Metanephros (tissue), 2 donors: Measurements from ENCODE around the gene KHDC3L. TPM values are rescaled to one million over a fixed set of nuclear protein-coding genes. Genes with fewer than 3 reads are reported as not detected.

ENCODE experiments used
- small RNA-seq: library from RNA; depleted of rRNA; stranded (forward); fragments of <200 nt; gene quantifications from one replicate; pipeline ENCODE3, GENCODE V24; 2014; ENCODE audit warnings: low replicate concordance
- total RNA-seq: library from RNA; depleted of rRNA; stranded (reverse); fragments of >200 nt; gene quantifications from one replicate; pipeline ENCODE4 v1.2.3, GENCODE V29; 2014

Gene KHDC3L, protein sequence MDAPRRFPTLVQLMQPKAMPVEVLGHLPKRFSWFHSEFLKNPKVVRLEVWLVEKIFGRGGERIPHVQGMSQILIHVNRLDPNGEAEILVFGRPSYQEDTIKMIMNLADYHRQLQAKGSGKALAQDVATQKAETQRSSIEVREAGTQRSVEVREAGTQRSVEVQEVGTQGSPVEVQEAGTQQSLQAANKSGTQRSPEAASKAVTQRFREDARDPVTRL
- not detected for total RNA-seq

DNA sequence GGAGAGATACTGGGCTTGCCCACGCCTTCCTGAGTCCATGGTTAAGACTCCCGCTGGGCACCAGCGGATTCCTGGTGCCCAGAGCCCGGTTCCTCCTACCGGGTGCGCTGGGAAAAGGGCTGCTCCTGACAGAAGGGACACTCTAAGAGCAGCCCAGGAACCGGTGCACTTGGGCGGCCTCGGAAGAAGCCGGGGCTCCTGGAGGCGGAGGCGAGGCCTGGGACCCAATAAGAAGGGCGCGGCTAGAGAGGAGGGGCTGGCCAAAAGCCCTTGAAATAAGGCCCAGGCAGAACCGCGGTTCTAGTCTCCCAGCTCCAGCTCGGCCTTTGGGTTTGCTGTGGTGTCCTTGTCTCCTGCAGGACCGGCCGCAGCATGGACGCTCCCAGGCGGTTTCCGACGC is at the start of gene KHDC3L:
TSS of gene KHDC3L (plus strand) at position 301 of the 400 bp plus-strand sequence. CDS start at position 373, 72 bp downstream.

DNA sequence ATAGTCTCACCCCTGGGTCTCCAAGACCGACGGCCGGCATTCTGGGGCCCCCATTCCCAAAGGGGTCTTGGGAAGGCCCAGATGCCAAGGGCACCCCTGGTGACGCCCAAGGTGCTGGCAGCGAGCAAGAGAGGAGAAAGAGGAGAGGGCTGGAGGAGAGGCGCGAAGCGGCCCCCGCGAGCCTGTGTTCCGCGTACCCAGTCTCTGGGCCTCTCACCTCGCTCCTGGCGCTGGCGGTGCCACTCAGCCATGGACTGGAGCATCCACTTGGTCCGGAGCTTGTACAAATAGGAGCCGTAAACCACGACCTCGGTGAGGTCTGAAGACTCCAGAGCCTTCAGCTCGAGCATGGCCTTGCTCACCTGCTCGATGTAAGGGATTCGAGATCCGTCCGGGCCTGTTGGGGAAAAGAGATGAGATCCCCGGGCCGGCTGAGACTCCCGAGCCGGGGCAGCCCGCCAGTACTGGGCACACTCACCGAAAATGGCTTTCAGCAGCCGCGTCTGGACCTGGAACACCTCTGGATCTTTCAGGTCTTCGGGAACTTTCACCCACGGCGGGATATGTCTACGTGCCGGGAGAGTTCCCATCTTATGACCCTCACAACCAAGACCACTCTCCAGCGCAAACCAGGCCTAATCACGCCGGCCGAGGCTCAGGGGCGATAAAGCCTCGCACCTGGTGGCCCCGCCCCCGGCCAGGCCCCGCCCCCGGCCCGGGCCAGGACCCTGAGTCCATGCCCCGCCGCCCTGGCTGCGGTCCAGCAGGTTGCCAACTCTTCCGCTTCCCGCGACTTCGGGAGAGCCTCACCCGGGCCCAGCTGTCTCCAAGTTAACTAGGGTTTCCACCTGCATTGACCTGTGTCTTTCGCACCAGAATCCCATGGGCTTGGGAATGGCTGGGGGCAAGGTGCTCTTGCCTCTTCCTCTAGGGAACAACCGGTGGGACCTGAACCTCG is 8.5 kb upstream of the KHDC3L start, which contains the start of gene DPPA5:
TSS of gene DPPA5 (minus strand) at position 641 of the 958 bp plus-strand sequence. CDS start at position 590, 51 bp downstream.

DNA sequence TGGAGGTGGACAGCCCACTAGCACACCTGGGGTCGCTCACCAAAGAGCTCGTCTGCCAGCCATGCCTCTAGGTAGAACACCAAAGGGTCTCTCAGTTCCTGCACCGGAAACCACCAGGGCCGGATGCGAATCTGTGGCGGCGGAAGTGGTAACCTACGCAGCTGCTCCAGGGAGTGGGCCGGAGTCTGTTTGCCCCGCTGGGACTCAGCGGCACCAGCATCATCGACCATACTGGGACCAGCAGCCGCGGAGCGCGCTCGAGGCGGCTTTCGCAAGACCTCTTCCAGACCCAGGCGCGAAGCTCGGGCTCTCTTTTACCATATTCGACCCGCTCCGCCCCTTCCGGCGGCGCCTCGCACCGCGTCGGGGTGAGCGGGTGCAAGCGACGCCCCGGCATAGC is 7.1 kb downstream of the KHDC3L start, which contains the start of gene OOEP:
TSS of gene OOEP (minus strand) at position 335 of the 400 bp plus-strand sequence. CDS start at position 230, 105 bp downstream.

GRCh38 chr6:73394577-73395354 is 32.3 kb downstream of the KHDC3L start, which contains the start of gene DDX43:
TSS of gene DDX43 (plus strand) at chr6:73394828. CDS start at chr6:73394906, 78 bp downstream.

Small RNAs within 50 kb of the gene (small RNA-seq; reads per million reads assigned to genes)
- gene RPL39P3, result 0.19 reads per million

Other genes starting within 250 kb of the KHDC3L start
- not detected for gene KHDC1L, start 137.2 kb upstream of the KHDC3L start, total RNA-seq
- gene KHDC1, start 99.5 kb upstream of the KHDC3L start, total RNA-seq, result 4.5 TPM
- not detected for gene DPPA5, start 8.4 kb upstream of the KHDC3L start, total RNA-seq
- not detected for gene OOEP, start 7.2 kb downstream of the KHDC3L start, total RNA-seq
- gene DDX43, start 32.2 kb downstream of the KHDC3L start, total RNA-seq, result 0.12 TPM
- gene CGAS, start 89.6 kb downstream of the KHDC3L start, total RNA-seq, result 6.5 TPM
- gene MTO1, start 99.1 kb downstream of the KHDC3L start, total RNA-seq, result 23.9 TPM
- 13,189 TPM for gene EEF1A1, start 158.4 kb downstream of the KHDC3L start, total RNA-seq